Kidney (tissue), 22 donors: ENCODE data around the gene ORMDL1. TPM values are rescaled to one million over a fixed set of nuclear protein-coding genes. Genes with fewer than 3 reads are reported as not detected.

Experiments used
- DNase-seq, 5 donors: peaks; one replicate each; pipeline ENCODE4 v3.0.0-alpha.2; 2013 to 2020
- FAIRE-seq: peaks from 2 replicates; lab custom pipeline; 2012; peaks lifted over from hg19 to GRCh38; lab: Jason Lieb, UNC
- H3K27ac ChIP-seq, 2 donors: one replicate each; pipeline ENCODE4 v1.7.0; 2013; ENCODE audit warnings: low read depth in 2 of 2, low read length in 2 of 2, inconsistent platforms in 1 of 2
- H3K27me3 ChIP-seq: one replicate; pipeline ENCODE4 v1.7.1; 2013; ENCODE audit warnings: low read length, inconsistent platforms; ENCODE audit not compliant: control insufficient read depth, insufficient read depth
- H3K36me3 ChIP-seq, 3 donors: one replicate each; pipeline versions ENCODE4 v1.7.0 to v1.7.1; 2013; ENCODE audit warnings: low read length in 3 of 3, control low read depth in 1 of 3, inconsistent platforms in 1 of 3; ENCODE audit not compliant: insufficient read depth in 3 of 3, control insufficient read depth in 2 of 3
- H3K4me1 ChIP-seq, 3 donors: one replicate each; pipeline versions ENCODE4 v1.7.0 to v1.7.1; 2013; ENCODE audit warnings: low read length in 3 of 3, inconsistent platforms in 1 of 3, low read depth in 1 of 3; ENCODE audit not compliant: control insufficient read depth in 2 of 3, insufficient read depth in 2 of 3
- H3K4me3 ChIP-seq, 3 donors: one replicate each; pipeline versions ENCODE4 v1.7.0 to v1.8.1; 2013; ENCODE audit warnings: low read length in 3 of 3, control low read depth in 1 of 3, inconsistent platforms in 1 of 3
- H3K9ac ChIP-seq, 3 donors: one replicate each; pipeline versions ENCODE4 v1.7.0 to v1.7.1; 2013; ENCODE audit warnings: low read length in 3 of 3, control low read depth in 1 of 3, inconsistent platforms in 1 of 3
- H3K9me3 ChIP-seq, 3 donors: one replicate each; pipeline versions ENCODE4 v1.7.0 to v1.7.1; 2013; ENCODE audit warnings: low read length in 3 of 3, control low read depth in 1 of 3, inconsistent platforms in 1 of 3; ENCODE audit not compliant: control insufficient read depth in 2 of 3, insufficient read depth in 1 of 3
- intact Hi-C: fragments of 100-400 bp; cut with DNase I; formaldehyde crosslinking; loops from one replicate; pipeline ENCODE4 v1.11.1; 2022
- long read RNA-seq, 10 donors: library from polyadenylated mRNA in 1 of 10; unstranded in 1 of 10; transcript quantifications; one replicate each; pipeline ENCODE4 v2.0.0 and lab custom pipeline, GENCODE V29; 2021 to 2026
- polyA plus RNA-seq: library from polyadenylated mRNA; stranded (reverse); fragments of 350-450 nt; fragmentation: Illumina TruSeq; extraction: RNeasy Lipid Tissue Mini Kit (QIAGEN cat#74804); gene quantifications from one replicate; pipeline ENCODE4 v1.2.3, GENCODE V29; 2014; ENCODE audit warnings: low read depth, low replicate concordance; ENCODE audit not compliant: insufficient read depth
- total RNA-seq: library from RNA; stranded (reverse); fragmentation: NEBNext Ultra II Directional; extraction: Animal tissue kit (Norgen Biotek cat#: 25700); gene quantifications from one replicate; pipeline ENCODE4 v1.2.1, GENCODE V29; 2021
- TF ChIP-seq, protein P1 (sequence below): IDR thresholded peaks from 3 replicates; pipeline ENCODE4 v1.5.1; 2012; ENCODE audit warnings: mild to moderate bottlenecking, moderate library complexity, borderline replicate concordance; ENCODE audit not compliant: insufficient read depth; ENCODE audit errors: extremely low read depth
- donor health status: control.
- donor health status: control.
- donor health status: control.
- donor health status: control.
- donor health status: control.
- donor health status: DM: yes; HTN: yes; CAD: no.
- donor health status: Normal renal cell carcinoma (clear cell type).

The ORMDL1 gene
- total RNA-seq = 53.2 TPM
- polyA plus RNA-seq = 61.2 TPM
- long read RNA-seq, donor 1, transcript ORMDL1-203 (4 exons, 2,009 nt) = major isoform, 16 of 28 reads
- long read RNA-seq, donor 1, transcript ORMDL1-201 (3 exons, 2,692 nt) = minor isoform, 10 of 28 reads
- long read RNA-seq, donor 1, partial matches to known transcripts = 0 of 28 reads
- long read RNA-seq, donor 1, other reads (novel, unspliced or antisense) = 0 of 28 reads
- long read RNA-seq, donor 2, transcript ORMDL1-203 (4 exons, 2,009 nt) = major isoform, 25 of 57 reads
- long read RNA-seq, donor 2, transcript ORMDL1-201 (3 exons, 2,692 nt) = minor isoform, 22 of 57 reads
- long read RNA-seq, donor 2, partial matches to known transcripts = 5 of 57 reads
- long read RNA-seq, donor 2, other reads (novel, unspliced or antisense) = 0 of 57 reads
- long read RNA-seq, donor 3, transcript ORMDL1-203 (4 exons, 2,009 nt) = major isoform, 23 of 51 reads
- long read RNA-seq, donor 3, transcript ORMDL1-201 (3 exons, 2,692 nt) = major isoform, 23 of 51 reads
- long read RNA-seq, donor 3, partial matches to known transcripts = 0 of 51 reads
- long read RNA-seq, donor 3, other reads (novel, unspliced or antisense) = 0 of 51 reads
- long read RNA-seq, donor 4, transcript ORMDL1-201 (3 exons, 2,692 nt) = major isoform, 16 of 32 reads
- long read RNA-seq, donor 4, transcript ORMDL1-203 (4 exons, 2,009 nt) = minor isoform, 10 of 32 reads
- long read RNA-seq, donor 4, partial matches to known transcripts = 0 of 32 reads
- long read RNA-seq, donor 4, other reads (novel, unspliced or antisense) = 0 of 32 reads
- long read RNA-seq, donor 5, partial matches to known transcripts = 0 of 5 reads
- long read RNA-seq, donor 5, other reads (novel, unspliced or antisense) = 0 of 5 reads
- long read RNA-seq, donor 6, transcript ORMDL1-201 (3 exons, 2,692 nt) = minor isoform, 15 of 60 reads
- long read RNA-seq, donor 6, transcript ORMDL1-203 (4 exons, 2,009 nt) = major isoform, 34 of 60 reads
- long read RNA-seq, donor 6, transcript ORMDL1-202 (5 exons, 1,137 nt) = minor isoform, 5 of 60 reads
- long read RNA-seq, donor 6, partial matches to known transcripts = 5 of 60 reads
- long read RNA-seq, donor 6, other reads (novel, unspliced or antisense) = 0 of 60 reads
- long read RNA-seq, donor 7, transcript ORMDL1-202 (5 exons, 1,137 nt) = minor isoform, 5 of 49 reads
- long read RNA-seq, donor 7, transcript ORMDL1-203 (4 exons, 2,009 nt) = minor isoform, 14 of 49 reads
- long read RNA-seq, donor 7, transcript ORMDL1-201 (3 exons, 2,692 nt) = major isoform, 19 of 49 reads
- long read RNA-seq, donor 7, partial matches to known transcripts = 5 of 49 reads
- long read RNA-seq, donor 7, other reads (novel, unspliced or antisense) = 6 of 49 reads
- long read RNA-seq, donor 8, transcript ORMDL1-201 (3 exons, 2,692 nt) = minor isoform, 16 of 43 reads
- long read RNA-seq, donor 8, transcript ORMDL1-203 (4 exons, 2,009 nt) = major isoform, 21 of 43 reads
- long read RNA-seq, donor 8, partial matches to known transcripts = 0 of 43 reads
- long read RNA-seq, donor 8, other reads (novel, unspliced or antisense) = 0 of 43 reads
- long read RNA-seq, donor 9, transcript ORMDL1-203 (4 exons, 2,009 nt) = major isoform, 10 of 29 reads
- long read RNA-seq, donor 9, transcript ORMDL1-201 (3 exons, 2,692 nt) = minor isoform, 6 of 29 reads
- long read RNA-seq, donor 9, partial matches to known transcripts = 12 of 29 reads
- long read RNA-seq, donor 9, other reads (novel, unspliced or antisense) = 0 of 29 reads
- long read RNA-seq, donor 10, transcript ORMDL1-203 (4 exons, 2,009 nt) = minor isoform, 12 of 42 reads
- long read RNA-seq, donor 10, transcript ORMDL1-201 (3 exons, 2,692 nt) = major isoform, 19 of 42 reads
- long read RNA-seq, donor 10, partial matches to known transcripts = 5 of 42 reads
- long read RNA-seq, donor 10, other reads (novel, unspliced or antisense) = 0 of 42 reads

- intact Hi-C loops = no loop called here
- peak within 1 kb of the TSS; percentile 83 to 95 (median 95) for H3K9ac ChIP-seq
- H3K27me3 ChIP-seq = no peaks in the 10 kb centered on the region
- H3K4me1 ChIP-seq = peaks cover 2 to 10% (median 3%) of the 10 kb centered on the region in 3 donors
- TF ChIP-seq, protein P1, sequence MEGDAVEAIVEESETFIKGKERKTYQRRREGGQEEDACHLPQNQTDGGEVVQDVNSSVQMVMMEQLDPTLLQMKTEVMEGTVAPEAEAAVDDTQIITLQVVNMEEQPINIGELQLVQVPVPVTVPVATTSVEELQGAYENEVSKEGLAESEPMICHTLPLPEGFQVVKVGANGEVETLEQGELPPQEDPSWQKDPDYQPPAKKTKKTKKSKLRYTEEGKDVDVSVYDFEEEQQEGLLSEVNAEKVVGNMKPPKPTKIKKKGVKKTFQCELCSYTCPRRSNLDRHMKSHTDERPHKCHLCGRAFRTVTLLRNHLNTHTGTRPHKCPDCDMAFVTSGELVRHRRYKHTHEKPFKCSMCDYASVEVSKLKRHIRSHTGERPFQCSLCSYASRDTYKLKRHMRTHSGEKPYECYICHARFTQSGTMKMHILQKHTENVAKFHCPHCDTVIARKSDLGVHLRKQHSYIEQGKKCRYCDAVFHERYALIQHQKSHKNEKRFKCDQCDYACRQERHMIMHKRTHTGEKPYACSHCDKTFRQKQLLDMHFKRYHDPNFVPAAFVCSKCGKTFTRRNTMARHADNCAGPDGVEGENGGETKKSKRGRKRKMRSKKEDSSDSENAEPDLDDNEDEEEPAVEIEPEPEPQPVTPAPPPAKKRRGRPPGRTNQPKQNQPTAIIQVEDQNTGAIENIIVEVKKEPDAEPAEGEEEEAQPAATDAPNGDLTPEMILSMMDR = no peak
- H3K9me3 ChIP-seq = no peaks in the 10 kb centered on the region
- H3K36me3 ChIP-seq = peaks cover 0 to 5% (median 5%) of the 10 kb centered on the region in 3 donors
- DNase-seq (peak; percentile 96 to 98 (median 98)), FAIRE-seq (no peak)
- H3K27ac ChIP-seq = peak within 1 kb of the TSS; percentile 94 to 96
- peak within 1 kb of the TSS; percentile 93 to 98 (median 97) for H3K4me3 ChIP-seq
Observed at GRCh38 chr2:189783927-189784867, at the start of gene ORMDL1, which contains the start of gene PMS1. TSS of gene ORMDL1 (minus strand) at chr2:189784339. CDS start at chr2:189782595, 1,744 bp downstream. TSS of gene PMS1 (plus strand) at chr2:189784450. CDS start at chr2:189791810, 7,360 bp downstream.

GRCh38 chr2:189830510-189830909 lies 46.4 kb upstream of the ORMDL1 start:
- Histone ChIP-seq H3K27me3 (no peaks in the 10 kb centered on the region), H3K4me1 (no peaks in the 10 kb centered on the region), H3K27ac (no peak overlapping the region), H3K9me3 (no peaks in the 10 kb centered on the region), H3K9ac (no peak overlapping the region), H3K4me3 (no peak overlapping the region), H3K36me3 (no peaks in the 10 kb centered on the region)
- FAIRE-seq (no peak), DNase-seq (no peak)
- intact Hi-C loops = no loop called here
- TF ChIP-seq, protein P1 = no peak
